Neural cell (in vitro differentiated cells): ENCODE results near the gene TTN. TPM values are rescaled to one million over a fixed set of nuclear protein-coding genes. Genes with fewer than 3 reads are reported as not detected.

Experiments
- H2AFZ ChIP-seq: fragments of 200-600, 300-800 bp; sonication (generic), shearing (Covaris generic); 2 replicates; pipeline ENCODE4 v1.6.0; 2014; ENCODE audit warnings: low read depth, mild to moderate bottlenecking, antibody characterized with exemption, low read length, moderate library complexity
- H3F3A ChIP-seq: fragments of 200-600 bp; shearing (Covaris generic); 2 replicates; pipeline ENCODE4 v1.6.1; 2016; ENCODE audit warnings: mild to moderate bottlenecking, moderate library complexity, mixed read lengths, antibody characterized with exemption, low read length; ENCODE audit not compliant: insufficient read depth, poor library complexity, severe bottlenecking
- H3K27ac ChIP-seq: fragments of 200-600, 300-800 bp; sonication (generic), shearing (Covaris generic); 2 replicates; pipeline ENCODE4 v1.5.1; 2014; ENCODE audit warnings: mild to moderate bottlenecking, low read length, moderate library complexity
- H3K27me3 ChIP-seq: fragments of 300-800, 200-600 bp; sonication (generic), shearing (Covaris generic); 2 replicates; pipeline ENCODE4 v1.6.0; 2014; ENCODE audit warnings: mild to moderate bottlenecking, low read depth, low read length, moderate library complexity; ENCODE audit not compliant: insufficient read depth
- H3K36me3 ChIP-seq: fragments of 300-800, 200-600 bp; sonication (generic), shearing (Covaris generic); 2 replicates; pipeline ENCODE4 v1.5.1; 2014; ENCODE audit warnings: mild to moderate bottlenecking, antibody characterized with exemption, low read length, moderate library complexity; ENCODE audit not compliant: insufficient read depth
- H3K4me2 ChIP-seq: fragments of 300-800, 200-600 bp; sonication (generic), shearing (Covaris generic); 2 replicates; pipeline ENCODE4 v1.6.0; 2014; ENCODE audit warnings: mild to moderate bottlenecking, low read length
- H3K4me3 ChIP-seq: fragments of 300-800, 200-600 bp; sonication (generic), shearing (Covaris generic); 2 replicates; pipeline ENCODE4 v1.5.1; 2014; ENCODE audit warnings: mild to moderate bottlenecking, low read length, moderate library complexity
- H3K79me2 ChIP-seq: fragments of 200-600 bp; shearing (Covaris generic); replicated peaks from 2 replicates; pipeline ENCODE4 v1.6.0; 2014; ENCODE audit warnings: mild to moderate bottlenecking, low read length, moderate library complexity; ENCODE audit not compliant: insufficient read depth
- H3K9ac ChIP-seq: fragments of 300-800, 200-600 bp; sonication (generic), shearing (Covaris generic); 2 replicates; pipeline ENCODE4 v1.6.1; 2016; ENCODE audit warnings: mild to moderate bottlenecking, low read length, mixed read lengths
- H3K9me2 ChIP-seq: fragments of 200-600 bp; shearing (Covaris generic); 2 replicates; pipeline ENCODE4 v1.6.1; 2016; ENCODE audit warnings: mild to moderate bottlenecking, low read length, mixed read lengths; ENCODE audit not compliant: insufficient read depth
- H3K9me3 ChIP-seq: fragments of 200-600, 300-800 bp; sonication (generic), shearing (Covaris generic); 2 replicates; pipeline ENCODE4 v1.6.1; 2016; ENCODE audit warnings: mild to moderate bottlenecking, mixed run types, low read length, moderate library complexity, mixed read lengths
- H4K20me1 ChIP-seq: fragments of 200-600 bp; shearing (Covaris generic); 2 replicates; pipeline ENCODE4 v1.6.1; 2016; ENCODE audit warnings: mild to moderate bottlenecking, mixed run types; ENCODE audit not compliant: insufficient read depth
- EP300 ChIP-seq: fragments of 450-650 bp; conservative IDR thresholded peaks from 2 replicates; pipeline ENCODE4 v1.6.1; 2014; ENCODE audit warnings: antibody characterized with exemption, mild to moderate bottlenecking, moderate library complexity; ENCODE audit not compliant: poor library complexity, severe bottlenecking
- EZH2 ChIP-seq: fragments of 200-600, 300-800 bp; shearing (Covaris generic), sonication (generic); IDR thresholded peaks from 2 replicates; pipeline ENCODE4 v1.6.1; 2014; ENCODE audit warnings: antibody characterized with exemption, low read length, borderline replicate concordance, mild to moderate bottlenecking; ENCODE audit not compliant: insufficient read depth, poor library complexity, severe bottlenecking
- MXI1 ChIP-seq: fragments of 450-650 bp; conservative IDR thresholded peaks from 2 replicates; pipeline ENCODE4 v1.6.1; 2014; ENCODE audit warnings: antibody characterized with exemption, mild to moderate bottlenecking; ENCODE audit not compliant: poor library complexity, severe bottlenecking
- POLR2AphosphoS5 ChIP-seq: IDR thresholded peaks from 2 replicates; pipeline ENCODE4 v1.6.1; 2012
- RAD21 ChIP-seq: fragments of 450-650 bp; conservative IDR thresholded peaks from 2 replicates; pipeline ENCODE4 v1.6.1; 2014; ENCODE audit warnings: antibody characterized with exemption, mild to moderate bottlenecking, moderate library complexity
- REST ChIP-seq: IDR thresholded peaks from 2 replicates; pipeline ENCODE4 v1.6.1; 2012; ENCODE audit warnings: borderline replicate concordance
- SMC3 ChIP-seq: fragments of 450-650 bp; conservative IDR thresholded peaks from 2 replicates; pipeline ENCODE4 v1.6.1; 2014; ENCODE audit warnings: antibody characterized with exemption, mild to moderate bottlenecking, moderate library complexity; ENCODE audit not compliant: poor library complexity
- TAF1 ChIP-seq: IDR thresholded peaks from 2 replicates; pipeline ENCODE4 v1.6.1; 2012; ENCODE audit warnings: low read depth
- polyA plus RNA-seq: library from polyadenylated mRNA; depleted of rRNA; stranded (reverse); fragments of >200 nt; gene quantifications from 2 replicates; pipeline ENCODE4 v1.2.3, GENCODE V29; 2014
- TF ChIP-seq, protein P1 (sequence below): fragments of 450-650 bp; IDR thresholded peaks from 2 replicates; pipeline ENCODE4 v1.5.1; 2014; ENCODE audit warnings: antibody characterized with exemption, mild to moderate bottlenecking, moderate library complexity; ENCODE audit not compliant: poor library complexity, severe bottlenecking

TTN gene
- polyA plus RNA-seq, 1 donor from 2014 or later, result 0.10 TPM

DNA sequence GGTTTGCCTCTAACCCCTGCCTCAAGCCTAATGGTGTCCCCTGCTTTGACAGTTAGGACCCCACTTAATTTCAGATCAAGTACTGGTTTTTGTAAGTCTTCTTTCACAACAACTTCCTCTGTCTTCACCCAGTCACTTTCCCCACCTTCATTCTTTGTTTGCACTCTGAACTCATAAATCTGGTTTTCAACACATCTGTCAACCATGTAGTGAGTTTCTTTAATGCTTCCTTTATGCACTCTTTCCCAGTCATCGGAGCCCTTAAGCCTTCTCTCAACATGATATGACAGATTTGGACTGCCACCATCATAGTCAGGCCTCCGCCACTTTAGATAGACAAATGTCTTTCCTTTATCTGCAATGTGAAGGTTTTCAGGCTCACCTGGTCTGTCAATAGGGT lies 217.9 kb downstream of the TTN start:
- H3K36me3 ChIP-seq, result no peaks in the 10 kb centered on the region
- no peak overlapping the region for H2AFZ ChIP-seq

GRCh38 chr2:178584666-178585065 lies 222.6 kb downstream of the TTN start:
- no peaks in the 10 kb centered on the region for H3F3A ChIP-seq
- H3K36me3 ChIP-seq, result no peaks in the 10 kb centered on the region
- H3K9ac ChIP-seq, result no peak overlapping the region
- H3K4me3 ChIP-seq, result no peak overlapping the region
- no peak overlapping the region for H2AFZ ChIP-seq
- H3K27me3 ChIP-seq, result no peaks in the 10 kb centered on the region
- no peaks in the 10 kb centered on the region for H3K9me2 ChIP-seq
- no peaks in the 10 kb centered on the region for H3K9me3 ChIP-seq
- H4K20me1 ChIP-seq, result no peaks in the 10 kb centered on the region
- no peaks in the 10 kb centered on the region for H3K79me2 ChIP-seq
- H3K4me2 ChIP-seq, result no peak overlapping the region
- no peak overlapping the region for H3K27ac ChIP-seq
- no peak for TF ChIP-seq SMC3
- TF ChIP-seq EP300, result no peak
- no peak for TF ChIP-seq TAF1
- no peak for TF ChIP-seq RAD21
- TF ChIP-seq REST, result no peak
- TF ChIP-seq EZH2, result no peak
- no peak for TF ChIP-seq POLR2AphosphoS5
- no peak for TF ChIP-seq MXI1

More for the DNA sequence above, 217.9 kb downstream of the TTN start:
- Histone ChIP-seq H3F3A (no peaks in the 10 kb centered on the region), H3K4me2 (no peak overlapping the region), H4K20me1 (no peaks in the 10 kb centered on the region), H3K27me3 (no peaks in the 10 kb centered on the region), H3K9me2 (no peaks in the 10 kb centered on the region), H3K9me3 (no peaks in the 10 kb centered on the region), H3K79me2 (no peaks in the 10 kb centered on the region), H3K9ac (no peak overlapping the region), H3K27ac (no peak overlapping the region), H3K4me3 (no peak overlapping the region)
- TF ChIP-seq POLR2AphosphoS5, result no peak
- no peak for TF ChIP-seq REST
- no peak for TF ChIP-seq MXI1
- TF ChIP-seq, protein P1, sequence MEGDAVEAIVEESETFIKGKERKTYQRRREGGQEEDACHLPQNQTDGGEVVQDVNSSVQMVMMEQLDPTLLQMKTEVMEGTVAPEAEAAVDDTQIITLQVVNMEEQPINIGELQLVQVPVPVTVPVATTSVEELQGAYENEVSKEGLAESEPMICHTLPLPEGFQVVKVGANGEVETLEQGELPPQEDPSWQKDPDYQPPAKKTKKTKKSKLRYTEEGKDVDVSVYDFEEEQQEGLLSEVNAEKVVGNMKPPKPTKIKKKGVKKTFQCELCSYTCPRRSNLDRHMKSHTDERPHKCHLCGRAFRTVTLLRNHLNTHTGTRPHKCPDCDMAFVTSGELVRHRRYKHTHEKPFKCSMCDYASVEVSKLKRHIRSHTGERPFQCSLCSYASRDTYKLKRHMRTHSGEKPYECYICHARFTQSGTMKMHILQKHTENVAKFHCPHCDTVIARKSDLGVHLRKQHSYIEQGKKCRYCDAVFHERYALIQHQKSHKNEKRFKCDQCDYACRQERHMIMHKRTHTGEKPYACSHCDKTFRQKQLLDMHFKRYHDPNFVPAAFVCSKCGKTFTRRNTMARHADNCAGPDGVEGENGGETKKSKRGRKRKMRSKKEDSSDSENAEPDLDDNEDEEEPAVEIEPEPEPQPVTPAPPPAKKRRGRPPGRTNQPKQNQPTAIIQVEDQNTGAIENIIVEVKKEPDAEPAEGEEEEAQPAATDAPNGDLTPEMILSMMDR, result no peak
- no peak for TF ChIP-seq TAF1
- TF ChIP-seq EP300, result no peak
- TF ChIP-seq SMC3, result no peak
- TF ChIP-seq RAD21, result no peak
- no peak for TF ChIP-seq EZH2
